ENCODE measurements around the gene AGTRAP. TPM values are rescaled to one million over a fixed set of nuclear protein-coding genes. Genes with fewer than 3 reads are reported as not detected.

AGTRAP gene, protein sequence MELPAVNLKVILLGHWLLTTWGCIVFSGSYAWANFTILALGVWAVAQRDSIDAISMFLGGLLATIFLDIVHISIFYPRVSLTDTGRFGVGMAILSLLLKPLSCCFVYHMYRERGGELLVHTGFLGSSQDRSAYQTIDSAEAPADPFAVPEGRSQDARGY
- 83.9 and 85.9 TPM in 2 replicates for total RNA-seq

DNA sequence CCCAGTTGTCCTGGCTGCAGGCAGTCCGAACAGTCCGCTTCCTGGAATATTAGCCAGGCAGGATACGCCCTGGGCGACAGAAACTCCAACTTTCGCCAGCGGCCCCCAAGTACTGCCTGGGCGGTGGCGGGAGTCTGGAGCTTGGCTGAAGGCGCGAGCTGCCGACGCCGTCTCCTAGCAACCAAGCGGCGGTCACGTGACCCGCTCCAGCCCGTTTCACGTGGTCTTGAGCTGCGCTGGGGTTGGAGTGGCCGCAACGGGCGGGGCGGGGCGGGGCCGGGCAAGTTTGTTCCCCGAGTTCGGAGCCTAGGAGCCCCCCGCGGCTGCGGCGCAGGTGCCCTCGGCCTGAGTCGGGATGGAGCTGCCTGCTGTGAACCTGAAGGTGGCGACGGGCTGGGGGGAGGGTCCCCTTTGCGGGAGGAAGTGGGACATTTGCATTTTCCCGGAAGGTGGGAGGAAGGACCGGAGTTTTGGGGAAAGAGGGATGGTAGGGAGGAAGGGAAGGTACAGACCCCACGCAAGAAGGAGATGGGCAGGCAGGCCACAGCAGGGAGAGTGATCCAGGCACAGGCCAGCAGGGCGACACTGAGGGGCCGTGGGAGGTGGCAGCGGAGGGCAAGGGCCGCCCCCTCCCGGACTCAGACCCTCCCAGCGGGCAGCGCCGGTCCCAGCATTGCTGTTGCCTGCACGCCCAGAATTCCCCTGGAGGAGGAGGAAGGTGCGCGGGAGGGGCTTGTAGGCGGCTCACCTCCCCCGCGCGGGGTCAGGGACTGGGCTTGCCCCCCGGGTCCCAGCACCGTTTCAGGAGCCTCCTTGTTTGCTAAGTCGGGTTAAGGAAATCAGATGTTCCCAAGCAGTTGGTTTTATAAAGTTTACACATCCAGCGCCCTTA, at the start of gene AGTRAP:
TSS of gene AGTRAP (plus strand) at position 283 of the 892 bp plus-strand sequence. CDS start at position 356, 73 bp downstream.

DNA sequence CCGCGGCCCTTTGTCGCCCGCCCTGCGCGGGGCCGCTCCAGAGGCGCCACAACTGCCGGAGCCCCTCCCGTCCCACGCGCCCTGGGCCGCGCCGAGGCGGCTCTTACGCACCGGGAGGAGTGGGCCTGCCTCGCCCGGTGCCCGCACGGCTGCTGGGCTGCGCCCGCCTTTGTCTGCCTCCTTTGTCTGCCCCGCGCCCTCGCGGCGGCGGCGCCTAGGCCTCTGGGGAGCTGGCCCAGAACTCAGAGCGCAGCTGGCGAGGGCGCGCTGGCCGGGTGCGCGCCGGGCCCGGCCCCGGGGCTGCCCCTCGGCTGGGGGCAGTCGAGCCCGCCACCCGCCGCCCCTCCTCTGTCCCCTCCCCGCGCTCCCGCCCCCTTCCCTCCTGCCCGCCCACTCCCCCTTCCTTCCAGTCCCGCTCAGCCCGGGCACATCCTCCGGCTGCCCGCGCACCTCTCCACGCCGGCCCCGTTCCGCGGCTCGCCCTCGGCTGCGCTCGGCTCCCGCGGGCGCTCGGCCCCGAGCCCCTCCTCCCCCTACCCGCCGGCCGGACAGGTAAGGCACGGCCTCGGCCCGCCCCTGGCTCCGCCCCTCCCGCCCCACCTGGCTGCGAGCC, 44.5 kb upstream of the AGTRAP start, which contains the start of gene DRAXIN:
TSS of gene DRAXIN (plus strand) at position 409 of the 613 bp plus-strand sequence. CDS start 14,549 bp downstream, outside the sequence.

DNA sequence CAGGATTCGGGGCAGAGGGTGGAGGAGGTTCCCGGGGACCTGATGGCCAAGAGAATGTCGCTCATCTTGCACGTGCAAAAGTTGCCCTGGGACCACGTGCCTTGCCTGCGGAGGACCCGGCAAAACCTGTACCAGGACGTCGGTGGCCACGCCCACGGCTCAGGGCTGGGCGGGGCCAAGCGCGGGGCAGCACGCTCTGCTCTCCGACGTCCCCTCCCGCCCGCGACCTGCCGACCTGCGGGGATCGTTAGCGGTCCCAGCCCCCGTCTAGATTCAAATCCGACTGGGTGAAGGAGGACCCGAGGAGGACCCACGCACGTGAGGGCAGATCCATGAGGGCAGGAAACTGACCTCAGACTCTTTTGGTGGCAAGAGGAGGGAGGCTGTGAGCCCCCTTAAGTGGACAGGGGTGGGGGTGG, 26.1 kb downstream of the AGTRAP start, which contains the start of gene C1orf167:
TSS of gene C1orf167 (plus strand) at position 206 of the 419 bp plus-strand sequence. CDS start 2,208 bp downstream, outside the sequence.

Other genes with a start within 250 kb of the AGTRAP start
- 0.34 and 0.89 TPM in 2 replicates for gene FBXO2, start 81.7 kb upstream of the AGTRAP start, total RNA-seq
- 8.9 and 10.1 TPM in 2 replicates for gene FBXO44, start 81.3 kb upstream of the AGTRAP start, total RNA-seq
- gene FBXO6, start 71.9 kb upstream of the AGTRAP start, total RNA-seq, result 6.2 and 7.6 TPM in 2 replicates
- 124 and 130 TPM in 2 replicates for gene MAD2L2, start 55.0 kb upstream of the AGTRAP start, total RNA-seq
- 0.15 and 0.17 TPM in 2 replicates for gene DRAXIN, start 44.4 kb upstream of the AGTRAP start, total RNA-seq
- 0.45 TPM in 1 of 2 replicates, not detected in the other for gene C1orf167, start 26.1 kb downstream of the AGTRAP start, total RNA-seq
- gene MTHFR, start 69.8 kb downstream of the AGTRAP start, total RNA-seq, result 13.8 and 15.3 TPM in 2 replicates
- gene CLCN6, start 70.1 kb downstream of the AGTRAP start, total RNA-seq, result 12.3 and 15.0 TPM in 2 replicates
- gene NPPA, start 111.6 kb downstream of the AGTRAP start, total RNA-seq, result not detected in 2 replicates
- gene NPPB, start 122.8 kb downstream of the AGTRAP start, total RNA-seq, result not detected in 2 replicates
- gene KIAA2013, start 190.3 kb downstream of the AGTRAP start, total RNA-seq, result 70.9 and 76.7 TPM in 2 replicates
- 165 and 172 TPM in 2 replicates for gene PLOD1, start 198.6 kb downstream of the AGTRAP start, total RNA-seq
- gene MFN2, start 244.3 kb downstream of the AGTRAP start, total RNA-seq, result 46.6 and 48.6 TPM in 2 replicates